ENCODE measurements around the gene VPS13D. TPM values are rescaled to one million over a fixed set of nuclear protein-coding genes. Genes with fewer than 3 reads are reported as not detected.
"Not testable (repeated sequence)": the region's sequence is repeated elsewhere in the genome, so short reads cannot be mapped to it uniquely, and the experiment has no call there.

VPS13D gene
- total RNA-seq, 1 experiment from 2014 or later = 6.8 TPM

DNA sequence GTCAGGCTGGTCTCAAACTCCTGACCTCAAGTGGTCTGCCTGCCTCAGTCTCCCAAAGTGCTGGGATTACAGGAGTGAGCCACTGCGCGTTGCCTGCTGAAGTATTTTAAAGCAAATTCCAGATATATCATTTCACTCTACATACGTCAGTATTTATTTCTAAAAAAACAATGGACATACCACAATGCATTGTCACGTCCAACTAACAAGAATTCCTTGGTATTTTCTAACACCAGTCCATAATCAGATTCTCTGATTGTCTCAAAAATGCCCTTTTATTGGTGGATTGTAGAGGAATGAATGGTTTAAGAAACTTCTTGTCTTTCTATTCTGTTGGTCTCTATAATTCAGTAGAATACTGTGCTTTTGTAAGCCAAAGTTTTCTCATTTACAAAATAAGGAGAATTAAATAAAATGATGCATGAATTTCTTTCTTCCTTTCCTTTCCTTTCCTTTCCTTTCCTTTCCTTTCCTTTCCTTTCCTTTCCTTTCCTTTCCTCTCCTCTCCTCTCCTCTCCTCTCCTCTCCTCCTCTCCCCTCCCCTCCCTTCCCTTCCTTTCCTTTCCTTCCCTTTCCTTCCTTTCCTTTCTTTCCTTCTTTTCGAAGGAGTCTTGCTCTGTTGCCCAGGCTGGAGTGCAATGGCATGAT is 55.8 kb downstream of the VPS13D start:
- no peak for DNase-seq (ENCODE audit: low spot score)

DNA sequence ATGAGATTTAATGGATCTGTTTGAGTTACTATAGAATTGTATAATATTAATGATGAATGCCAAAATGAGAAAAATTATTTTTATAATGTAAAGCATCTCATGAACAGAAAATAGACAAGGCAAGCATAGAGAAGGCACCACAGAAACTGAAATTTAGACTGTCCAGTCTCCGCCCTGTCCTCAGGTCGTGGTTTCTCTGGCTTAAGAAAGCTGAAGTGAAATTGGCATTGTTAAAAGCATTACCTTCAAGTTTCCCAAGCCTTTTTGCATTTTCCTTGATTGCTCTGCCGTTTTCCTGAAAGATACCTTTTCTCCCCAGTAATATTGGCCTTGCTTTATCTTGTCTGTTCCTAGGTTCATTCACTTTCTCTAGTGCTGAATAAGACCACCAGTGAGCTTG is 58.0 kb downstream of the VPS13D start:
- DNase-seq (ENCODE audit: low spot score) = no peak

DNA sequence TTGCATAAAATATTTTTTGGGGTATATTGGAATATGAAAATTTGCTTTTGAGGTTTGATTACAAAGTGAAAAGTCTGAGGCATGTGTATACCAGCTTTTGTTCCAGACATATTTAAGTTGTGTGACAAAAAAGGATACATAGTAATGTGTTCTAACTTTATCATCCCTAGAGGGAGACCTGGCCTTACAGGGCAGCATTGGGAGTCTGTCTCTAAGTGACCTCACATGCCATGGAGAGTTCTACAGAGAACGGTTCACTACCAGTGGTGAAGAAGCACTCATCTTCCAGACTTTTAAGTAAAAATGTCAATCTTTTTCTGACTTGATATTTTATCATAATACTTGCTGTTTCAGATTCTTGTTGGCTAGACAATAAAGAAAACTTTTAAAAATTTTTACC is 61.0 kb downstream of the VPS13D start:
- no peak for DNase-seq (ENCODE audit: low spot score)

DNA sequence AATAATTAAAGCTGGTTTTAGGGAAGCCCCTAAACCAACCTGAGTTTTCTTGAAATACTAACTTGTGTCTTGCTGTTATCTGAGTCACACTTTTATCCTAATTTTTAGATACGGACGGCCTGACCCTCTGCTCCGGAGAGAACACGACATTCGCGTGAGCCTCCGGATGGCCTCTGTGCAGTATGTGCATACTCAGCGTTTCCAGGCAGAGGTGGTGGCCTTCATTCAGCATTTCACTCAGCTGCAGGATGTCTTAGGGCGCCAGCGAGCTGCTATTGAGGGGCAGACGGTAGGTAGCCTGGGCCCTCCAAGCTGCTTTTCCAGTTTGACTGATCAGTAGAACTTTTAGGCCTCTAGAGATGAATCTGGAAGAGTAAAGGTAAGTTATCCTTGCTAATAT is 63.6 kb downstream of the VPS13D start:
- no peak for DNase-seq (ENCODE audit: low spot score)

DNA sequence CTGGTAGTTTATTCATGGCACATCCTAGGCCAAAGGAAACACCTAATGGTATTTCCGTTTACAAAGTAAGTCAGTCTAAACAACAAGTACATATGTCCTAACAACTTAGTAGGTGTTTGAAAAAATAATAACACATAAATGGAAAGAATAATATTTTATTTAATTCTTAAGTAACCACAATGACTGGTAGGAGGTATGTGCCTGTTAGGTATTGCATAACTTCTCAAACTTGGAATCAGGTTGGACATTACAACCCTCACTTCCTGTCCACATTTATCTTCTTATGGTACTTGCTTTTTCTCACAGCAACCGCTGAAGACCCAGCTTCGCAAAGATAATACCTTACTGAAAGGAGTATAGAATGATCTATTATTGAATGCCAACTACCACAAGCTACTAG is 64.2 kb downstream of the VPS13D start:
- no peak for DNase-seq (ENCODE audit: low spot score)

DNA sequence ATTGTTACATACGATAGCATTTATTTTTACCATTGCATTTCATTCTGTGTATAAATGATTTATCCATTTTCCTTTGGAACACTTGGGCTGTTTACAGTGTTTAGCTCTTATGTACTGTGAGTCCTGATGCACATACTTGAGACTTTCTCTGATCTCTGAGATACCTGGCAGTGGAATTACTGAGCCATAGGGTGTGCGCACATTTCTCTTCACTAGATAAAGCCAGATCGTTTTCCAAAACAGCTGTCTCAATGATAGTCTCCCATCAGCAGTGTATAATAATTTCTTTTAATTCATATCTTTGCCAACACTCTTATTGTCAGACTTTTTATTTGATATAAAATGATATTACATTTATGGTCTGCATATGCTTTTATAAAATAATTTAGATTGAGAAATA is 66.2 kb downstream of the VPS13D start:
- DNase-seq (ENCODE audit: low spot score) = no peak

DNA sequence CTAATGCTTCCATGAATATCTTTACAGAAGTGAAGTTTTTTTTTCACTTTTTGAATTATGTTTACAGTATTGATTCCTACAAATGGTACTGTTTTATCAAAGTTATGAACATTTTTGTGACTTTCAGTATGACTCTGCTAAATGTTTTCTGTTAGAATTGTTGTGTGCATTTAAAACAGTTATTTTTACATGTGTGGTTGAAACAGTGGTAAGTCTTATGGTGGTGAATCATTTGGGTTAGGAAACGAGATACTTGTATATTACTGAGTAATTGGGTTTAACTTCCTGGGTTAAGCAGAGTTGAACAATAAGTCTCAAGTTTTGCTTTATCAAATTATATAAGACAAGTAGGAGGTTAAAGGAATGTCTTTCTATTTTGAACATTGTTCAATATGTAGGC is 66.8 kb downstream of the VPS13D start:
- peak; percentile 2 for DNase-seq (ENCODE audit: low spot score)

DNA sequence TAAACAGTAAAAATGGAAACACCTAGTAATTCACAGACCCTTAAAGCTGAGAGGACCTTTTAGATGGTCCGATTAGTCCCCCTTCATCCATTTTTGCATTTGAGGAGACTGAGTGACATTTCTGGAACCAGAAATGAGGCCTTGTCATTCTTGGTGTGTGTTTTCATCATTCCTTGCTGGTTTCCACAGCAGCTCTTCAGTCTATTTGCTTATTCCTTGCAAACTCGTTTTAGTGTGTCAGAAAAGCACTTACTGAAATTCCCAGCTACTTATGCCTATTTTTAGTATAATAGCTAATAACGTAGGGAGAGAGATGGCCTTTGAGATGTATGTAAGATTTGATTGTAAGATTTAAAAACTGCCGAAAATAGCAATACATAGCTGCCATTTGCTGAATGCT is 70.9 kb downstream of the VPS13D start:
- no peak for DNase-seq (ENCODE audit: low spot score)

DNA sequence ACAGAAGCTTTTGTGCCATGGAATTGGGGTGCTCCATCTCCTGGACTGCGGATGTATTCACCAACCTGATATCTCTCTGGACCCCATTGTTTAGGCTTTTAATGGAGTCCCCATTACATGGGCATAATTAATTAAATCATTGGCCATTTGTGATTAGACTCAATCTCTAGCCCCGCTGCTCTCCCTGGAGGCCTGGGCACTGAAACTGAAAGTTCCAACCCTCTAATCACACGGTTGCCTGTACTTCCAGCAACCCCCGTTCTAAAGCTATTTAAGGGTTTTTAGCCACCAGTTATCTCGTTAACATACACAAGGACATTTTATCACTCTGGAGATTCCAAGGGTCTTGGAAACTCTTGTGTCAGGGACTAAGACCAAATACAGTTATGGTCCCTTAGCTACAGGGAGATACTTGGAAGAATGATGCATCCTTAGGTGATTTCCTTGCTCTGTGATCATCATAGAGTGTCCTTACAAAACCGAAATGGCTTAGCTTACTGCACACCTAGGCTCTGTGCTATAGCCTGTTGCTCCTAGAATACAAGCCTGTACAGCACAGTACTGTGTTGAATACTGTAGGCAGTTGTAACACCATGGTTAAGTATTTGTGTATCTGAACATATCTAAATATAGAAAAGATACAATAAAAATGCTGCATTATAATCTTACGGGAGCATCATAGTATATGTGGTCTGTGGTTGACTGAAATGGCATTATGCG is 71.8 kb downstream of the VPS13D start:
- no peak for DNase-seq (ENCODE audit: low spot score)

DNA sequence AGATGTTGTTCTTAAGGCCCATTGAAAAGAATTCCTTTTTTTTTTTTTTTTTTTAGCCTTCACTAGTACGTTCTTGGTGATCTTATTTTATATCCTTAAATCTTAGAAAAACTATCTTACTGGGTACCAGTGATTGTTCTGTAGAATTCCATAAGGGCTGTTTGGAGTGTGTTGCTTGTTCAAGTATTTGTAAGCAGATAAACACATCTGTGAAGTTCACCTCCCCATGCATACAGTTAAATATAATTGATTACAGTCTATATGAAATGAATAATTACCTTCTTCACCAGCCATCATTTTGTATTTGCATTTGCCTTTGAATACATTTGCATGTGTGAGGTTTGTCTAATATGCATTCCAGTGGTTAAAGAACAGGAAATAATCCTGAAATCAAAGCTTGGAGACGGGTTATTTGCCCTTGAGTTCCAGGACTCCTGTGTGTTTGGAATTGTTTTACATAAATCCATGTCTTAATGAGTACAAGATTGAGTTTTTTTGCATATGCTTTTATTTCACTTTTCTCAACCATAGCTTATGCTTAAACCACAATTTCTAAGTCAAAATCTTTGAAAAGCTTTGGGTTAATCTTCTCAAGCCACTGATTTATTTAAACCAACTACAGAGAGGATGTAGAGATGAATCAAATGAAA is 73.1 kb downstream of the VPS13D start:
- no peak for DNase-seq (ENCODE audit: low spot score)

DNA sequence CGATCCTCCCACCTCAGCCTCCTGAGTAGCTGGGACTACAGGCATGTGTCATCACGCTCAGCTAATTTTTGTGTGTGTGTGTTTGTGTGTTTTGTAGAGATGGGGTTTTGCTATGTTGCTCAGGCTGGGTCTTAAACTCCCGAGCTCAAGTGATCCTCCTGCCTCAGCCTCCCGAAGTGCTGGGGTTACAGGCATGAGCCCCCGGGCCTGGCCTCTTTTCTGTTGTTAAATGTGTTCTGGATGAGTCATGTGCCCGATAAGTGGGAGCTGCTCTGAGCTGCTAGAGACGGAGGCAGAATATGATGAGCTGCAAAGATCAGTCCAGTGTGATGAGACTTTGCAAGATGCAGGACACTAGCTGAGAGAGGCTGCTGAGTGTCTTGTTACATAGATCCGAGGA is 75.5 kb downstream of the VPS13D start:
- no peak for DNase-seq (ENCODE audit: low spot score)

DNA sequence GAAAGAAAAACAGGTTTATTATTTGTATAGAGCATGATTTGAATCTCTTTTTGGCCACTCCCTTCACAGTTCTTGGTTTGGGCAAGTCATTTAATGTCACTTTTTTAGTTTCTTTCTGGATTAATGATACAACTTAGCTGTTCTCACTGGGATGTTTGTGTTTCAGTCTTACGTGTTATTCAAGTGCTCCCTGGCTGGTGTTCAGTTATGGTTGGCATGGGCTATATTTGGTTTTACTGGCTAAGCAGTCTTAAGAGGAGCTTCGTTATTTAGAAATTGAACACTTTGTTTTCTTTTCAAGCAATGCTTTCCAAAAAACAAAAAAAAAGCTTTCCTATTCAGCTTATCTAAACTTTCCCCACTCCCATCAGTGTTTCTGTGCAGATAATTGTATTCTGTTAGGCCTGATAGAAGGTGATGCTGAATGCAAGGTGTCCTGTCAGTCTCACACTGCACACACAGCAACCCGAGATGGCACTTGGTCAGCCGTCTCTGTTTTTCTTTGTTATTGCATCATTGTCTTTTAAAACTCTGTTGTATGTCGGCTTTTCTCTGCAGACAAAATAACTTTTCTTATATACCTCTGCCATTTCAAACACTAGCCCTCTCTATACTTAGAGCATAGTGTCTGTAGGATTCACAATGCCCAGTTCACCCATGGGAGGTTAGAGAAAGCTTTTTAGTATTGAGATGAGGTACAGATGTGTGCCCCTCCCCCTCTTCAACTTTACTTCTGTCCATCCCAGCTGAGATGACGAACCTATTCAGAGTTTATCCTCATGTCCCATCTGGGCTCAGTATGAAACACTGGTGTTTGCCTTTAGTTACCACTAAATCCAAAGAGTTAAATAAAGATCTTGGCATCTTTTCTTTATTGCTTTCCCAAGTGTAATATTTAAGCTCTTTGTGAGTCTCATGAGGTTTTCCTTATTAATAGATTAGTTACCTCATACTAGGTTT is 80.2 kb downstream of the VPS13D start:
- no peak for DNase-seq (ENCODE audit: low spot score)

DNA sequence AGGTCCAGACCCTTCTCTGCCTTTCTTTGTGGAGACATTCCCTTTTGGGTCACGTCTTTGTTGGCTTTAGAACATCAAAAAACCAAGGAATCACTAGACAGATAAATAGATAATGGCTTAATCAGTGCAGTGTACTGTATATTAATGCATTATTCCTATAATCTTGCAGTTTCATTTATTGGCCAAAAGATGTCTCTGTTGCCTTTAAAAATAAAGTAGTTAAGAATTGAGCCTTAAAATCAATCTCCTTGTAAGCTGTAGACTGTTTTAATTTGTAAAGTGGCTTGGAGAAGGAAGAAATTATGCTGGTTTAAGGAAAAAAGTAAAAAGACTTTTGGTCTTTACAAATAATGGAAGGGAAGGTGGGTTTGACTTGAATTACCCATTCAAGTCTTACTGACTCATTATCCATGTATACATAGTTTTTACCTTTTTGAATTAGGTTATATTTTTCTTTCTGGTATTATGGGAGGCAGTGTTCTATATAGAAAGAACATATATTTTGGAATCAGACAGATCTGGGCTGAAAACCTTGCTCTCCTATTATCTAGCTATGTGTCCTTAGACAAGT is 84.6 kb downstream of the VPS13D start:
- DNase-seq (ENCODE audit: low spot score) = peak; percentile 0

DNA sequence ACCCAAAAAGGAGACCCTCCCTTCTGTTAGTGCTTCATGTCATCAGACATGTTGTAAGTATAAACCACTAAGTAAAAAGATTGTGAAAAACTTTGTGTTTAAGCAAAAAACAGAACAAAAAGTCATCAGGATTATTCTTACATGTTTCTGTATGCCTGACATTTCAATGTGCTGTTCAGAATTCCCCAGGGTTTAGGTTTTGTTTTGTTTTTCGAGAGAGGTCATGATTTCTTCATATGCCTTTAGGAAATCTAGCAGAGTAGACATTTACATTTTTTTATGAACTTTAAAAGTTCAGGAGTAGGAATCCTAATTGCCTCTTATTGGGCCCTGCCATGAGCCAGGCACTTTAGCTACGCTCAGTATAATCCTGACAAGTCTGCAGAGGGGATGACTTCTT is 85.3 kb downstream of the VPS13D start:
- no peak for DNase-seq (ENCODE audit: low spot score)

DNA sequence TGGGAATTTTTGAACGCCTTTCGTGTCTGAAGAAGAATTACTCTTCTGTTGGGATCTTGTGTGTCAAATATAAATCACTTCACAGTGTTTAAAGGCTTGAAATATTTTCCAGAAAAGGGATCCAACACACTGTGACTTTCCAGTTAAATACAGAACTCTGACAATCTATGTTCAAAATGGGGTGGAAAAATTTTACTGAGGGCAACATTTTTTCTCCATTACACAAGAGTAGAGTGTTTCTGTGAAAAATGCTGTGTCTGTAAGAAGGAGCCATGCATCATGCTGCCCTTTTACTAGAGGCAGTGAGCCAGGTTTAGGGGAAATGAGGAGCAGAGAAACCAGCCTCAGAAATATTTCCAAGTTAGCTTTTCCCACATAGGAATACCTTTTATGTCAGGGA is 86.5 kb downstream of the VPS13D start:
- no peak for DNase-seq (ENCODE audit: low spot score)

DNA sequence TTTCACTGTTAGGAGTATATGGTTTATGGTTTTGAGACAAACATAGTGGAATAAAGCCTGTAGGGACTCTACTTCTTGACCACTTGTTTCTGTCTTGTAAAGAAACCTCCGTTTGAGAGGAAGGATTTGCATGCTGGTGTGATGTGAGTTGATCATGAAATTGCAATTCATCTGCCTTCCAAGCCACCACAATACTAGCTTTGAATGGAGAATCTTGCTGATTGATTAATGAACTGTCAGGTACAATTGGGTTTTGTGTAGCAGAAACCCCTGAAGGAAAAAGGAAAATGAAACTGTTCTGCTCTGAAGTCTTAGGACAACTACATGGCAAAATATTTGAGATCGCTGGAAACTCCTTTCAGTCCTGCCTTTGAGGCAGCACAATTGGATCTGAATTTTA is 90.7 kb downstream of the VPS13D start:
- DNase-seq (ENCODE audit: low spot score) = no peak

DNA sequence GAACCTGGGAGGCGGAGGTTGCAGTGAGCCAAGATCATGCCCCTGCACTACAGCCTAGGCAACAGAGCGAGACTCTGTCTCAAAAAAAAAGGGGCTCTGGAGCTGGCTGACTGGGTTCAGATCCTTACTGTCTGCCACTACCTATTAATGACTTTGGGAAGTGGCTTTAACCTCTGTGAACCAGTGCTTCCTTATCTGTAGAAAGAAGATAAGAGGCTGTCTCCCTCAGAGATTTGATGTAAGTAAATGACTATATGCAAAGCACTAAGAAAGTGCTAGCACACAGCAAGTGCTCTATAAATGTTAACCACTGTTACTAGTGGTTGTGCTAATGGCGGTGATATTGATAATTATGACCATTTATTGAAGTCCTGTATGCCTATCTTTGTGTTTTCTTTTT is 94.6 kb downstream of the VPS13D start:
- DNase-seq (ENCODE audit: low spot score) = no peak

DNA sequence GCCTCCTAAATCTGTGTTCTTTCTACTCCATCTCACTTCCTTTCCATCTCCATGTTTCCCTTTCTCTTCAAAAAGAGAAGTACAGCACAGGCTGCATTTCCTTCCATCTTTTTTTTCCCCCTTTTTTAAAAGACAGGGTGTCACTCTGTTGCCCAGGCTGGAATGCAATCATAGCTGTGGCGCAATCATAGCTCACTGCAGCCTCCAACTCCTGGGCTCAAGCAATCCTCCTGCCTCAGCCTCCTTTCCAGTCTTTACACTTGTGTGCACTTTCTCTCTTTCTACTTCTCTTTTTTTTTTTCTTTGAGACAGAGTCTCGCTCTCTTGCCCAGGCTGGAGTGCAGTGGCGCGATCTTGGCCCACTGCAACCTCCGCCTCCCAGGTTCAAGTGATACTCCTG is 95.1 kb downstream of the VPS13D start:
- DNase-seq (ENCODE audit: low spot score) = not testable (repeated sequence)

DNA sequence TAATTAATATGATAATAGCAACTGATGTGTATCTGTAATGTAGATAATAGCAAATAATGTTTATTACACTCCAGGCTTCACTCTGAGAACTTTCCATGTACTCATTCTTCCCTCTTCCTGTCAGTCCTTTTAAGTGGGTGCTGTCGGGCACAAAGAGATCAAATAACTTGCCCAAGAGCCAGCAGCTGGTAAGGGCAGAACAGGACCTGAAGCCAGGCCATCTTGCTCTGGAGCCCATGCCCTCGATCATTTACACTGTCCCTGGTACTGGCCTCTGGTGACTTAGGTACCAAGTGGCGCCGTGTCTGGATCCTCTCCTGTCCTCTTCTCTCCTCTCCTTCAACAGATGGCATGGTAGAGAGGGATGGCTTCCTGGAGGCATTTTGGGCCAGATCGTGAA is 97.2 kb downstream of the VPS13D start:
- no peak for DNase-seq (ENCODE audit: low spot score)

DNA sequence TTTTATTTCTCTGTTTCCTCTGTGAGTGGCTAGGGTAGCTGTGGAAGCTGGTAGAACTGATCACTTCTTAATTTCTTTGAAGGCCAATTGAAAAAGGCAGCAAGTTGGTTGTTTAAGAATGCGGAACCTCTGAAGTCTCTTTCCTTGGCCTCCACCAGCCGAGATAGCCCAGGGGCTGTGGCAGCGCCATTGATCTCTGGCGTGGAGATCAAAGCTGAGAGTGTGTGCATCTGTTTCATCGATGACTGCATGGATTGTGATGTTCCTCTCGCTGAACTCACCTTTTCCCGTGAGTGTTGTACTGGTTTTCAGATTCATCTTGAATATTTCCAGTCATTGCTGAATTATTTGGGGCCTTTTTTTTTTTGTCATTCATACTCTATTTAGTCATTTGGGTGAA is 97.7 kb downstream of the VPS13D start:
- DNase-seq (ENCODE audit: low spot score) = no peak

DNA sequence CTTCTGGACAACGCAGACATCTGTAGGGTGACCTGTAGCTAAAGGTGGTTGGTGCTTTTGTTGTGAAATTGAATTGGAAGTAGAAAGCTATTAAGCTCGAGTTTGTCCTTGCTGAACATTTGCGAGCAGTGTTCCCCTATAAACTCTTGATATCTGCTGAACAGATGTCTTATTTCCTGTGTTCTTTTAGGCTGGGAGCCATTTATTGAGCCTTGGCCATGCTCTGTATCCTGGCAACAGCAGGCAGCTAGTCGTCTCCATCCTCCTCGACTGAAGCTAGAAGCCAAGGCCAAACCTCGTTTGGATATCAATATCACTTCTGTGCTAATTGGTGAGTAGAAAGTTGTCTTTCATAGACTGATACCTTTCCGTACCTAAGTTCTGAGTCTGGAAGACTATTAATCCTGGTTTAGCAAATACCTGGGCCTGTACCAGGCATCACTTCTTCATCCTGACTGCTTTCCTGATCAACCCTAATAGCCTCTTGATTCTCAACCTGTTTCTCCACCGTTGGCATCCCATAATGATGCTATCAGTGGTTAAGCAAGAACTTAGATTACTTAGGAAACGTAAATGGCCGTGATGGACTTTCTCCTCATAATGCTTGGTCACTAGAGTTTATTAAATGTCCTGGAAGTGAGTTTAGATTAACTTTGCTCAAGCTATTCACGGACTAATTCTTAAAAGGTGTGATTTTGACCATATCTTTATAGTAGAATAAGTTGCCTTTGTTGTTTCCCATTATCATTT is 103.4 kb downstream of the VPS13D start:
- no peak for DNase-seq (ENCODE audit: low spot score)

Measured in A172 (cell line).